Uterus (tissue), 4 donors: Measurements from ENCODE around the gene CARD16. TPM values are rescaled to one million over a fixed set of nuclear protein-coding genes. Genes with fewer than 3 reads are reported as not detected.
"Not testable (repeated sequence)": the region's sequence is repeated elsewhere in the genome, so short reads cannot be mapped to it uniquely, and the experiment has no call there.

Experiments
- DNase-seq, 2 donors: peaks; one replicate each; pipeline ENCODE4 v3.0.0-alpha.2; 2019 to 2020
- H3K27ac ChIP-seq, 2 donors: fragments of 200-600 bp; sonication (generic); 1 replicate in 1 of 2; 2 replicates in 1 of 2; pipeline ENCODE4 v1.5.1; 2016 to 2018
- H3K27me3 ChIP-seq, 2 donors: fragments of 200-600 bp; sonication (generic); one replicate each; pipeline ENCODE4 v1.5.1; 2018 to 2019; ENCODE audit warnings: control low read depth in 1 of 2
- H3K36me3 ChIP-seq, 2 donors: fragments of 200-600 bp; sonication (generic); one replicate each; pipeline ENCODE4 v1.5.1; 2019; ENCODE audit warnings: control low read depth in 1 of 2
- H3K4me1 ChIP-seq, 2 donors: fragments of 200-600 bp; sonication (generic); one replicate each; pipeline ENCODE4 v1.5.1; 2018 to 2019; ENCODE audit warnings: control low read depth in 1 of 2
- H3K4me3 ChIP-seq, 2 donors: fragments of 200-600 bp; sonication (generic); 1 replicate in 1 of 2; 2 replicates in 1 of 2; pipeline ENCODE4 v1.5.1; 2018 to 2019; ENCODE audit warnings: mild to moderate bottlenecking in 1 of 2
- H3K9me3 ChIP-seq, 2 donors: fragments of 200-600 bp; sonication (generic); one replicate each; pipeline ENCODE4 v1.5.1; 2019; ENCODE audit warnings: control low read depth in 1 of 2
- CTCF ChIP-seq, 4 experiments: fragments of 200-600 bp in 2 of 4; fragments of 450-650 bp in 2 of 4; sonication (generic) in 2 of 4; IDR thresholded peaks; one replicate each; pipeline ENCODE4 v1.5.1; 2016 to 2019; ENCODE audit warnings: antibody characterized with exemption in 4 of 4, mild to moderate bottlenecking in 2 of 4, moderate library complexity in 1 of 4
- POLR2A ChIP-seq, 2 donors: fragments of 450-650 bp; IDR thresholded peaks; one replicate each; pipeline ENCODE4 v1.6.1; 2016; ENCODE audit warnings: antibody characterized with exemption in 2 of 2, mild to moderate bottlenecking in 1 of 2, moderate library complexity in 1 of 2
- intact Hi-C: fragments of 100-400 bp; cut with DNase I; formaldehyde crosslinking; loops from one replicate; pipeline ENCODE4 v1.15.1; 2023; ENCODE audit warnings: low total_unique reads
- total RNA-seq, 4 donors: library from RNA; depleted of rRNA in 3 of 4; stranded (reverse); fragments of >200 nt in 3 of 4; gene quantifications; one replicate each; pipeline versions ENCODE4 v1.1.0 to v1.2.4, GENCODE V29; 2014 to 2023
- donor health status: DM: yes; HTN: yes; CAD: no.

The CARD16 gene
- total RNA-seq: 10 to 100 TPM in 1 of 4 donors, 1 to 10 TPM in 1, not detected in 2; 3.7 to 17.0 TPM

- H3K9me3 ChIP-seq, intact Hi-C loops, H3K36me3 ChIP-seq, H3K27me3 ChIP-seq, H3K4me1 ChIP-seq: not testable (repeated sequence)
- Histone ChIP-seq H3K27ac (peak within 1 kb of the TSS; percentile 50 to 63), H3K4me3 (peak within 1 kb of the TSS in 1 of 2 donors; percentile 35)
- peak; percentile 20 to 42 for DNase-seq
- TF ChIP-seq POLR2A (IDR thresholded peaks at IDR 0.05): peak in 1 of 2 donors; percentile 28
Measured at GRCh38 chr11:105044557-105045524, at the start of gene CARD16. CARD16 (minus strand) TSS chr11:105045335; CDS start chr11:105045297, 38 bp downstream.

- DNase-seq: no peak
- TF ChIP-seq POLR2A (IDR thresholded peaks at IDR 0.05) (no peak), CTCF (IDR thresholded peaks at IDR 0.05) (no peak)
- Histone ChIP-seq H3K27ac (no peak overlapping the region), H3K9me3 (no peaks in the 10 kb centered on the region), H3K36me3 (no peaks in the 10 kb centered on the region), H3K27me3 (no peaks in the 10 kb centered on the region), H3K4me1 (no peaks in the 10 kb centered on the region), H3K4me3 (no peak overlapping the region)
- intact Hi-C loops: no loop called here
Measured at GRCh38 chr11:105092256-105093239, 47.4 kb upstream of the CARD16 start.

- Histone ChIP-seq H3K27ac (no peak overlapping the region), H3K36me3 (no peaks in the 10 kb centered on the region), H3K4me1 (no peaks in the 10 kb centered on the region), H3K4me3 (no peak overlapping the region), H3K9me3 (no peaks in the 10 kb centered on the region), H3K27me3 (no peaks in the 10 kb centered on the region)
- TF ChIP-seq POLR2A (IDR thresholded peaks at IDR 0.05) (no peak), CTCF (IDR thresholded peaks at IDR 0.05) (no peak)
- DNase-seq: no peak
- intact Hi-C loops: no loop called here
Measured at GRCh38 chr11:105081412-105082150, 36.4 kb upstream of the CARD16 start.

- H3K4me1 ChIP-seq, intact Hi-C loops, H3K27ac ChIP-seq, H3K9me3 ChIP-seq, H3K36me3 ChIP-seq, H3K4me3 ChIP-seq, H3K27me3 ChIP-seq, DNase-seq: not testable (repeated sequence)
Measured at GRCh38 chr11:105080171-105080906, 35.2 kb upstream of the CARD16 start.

GRCh38 chr11:105078283-105078682 lies 33.1 kb upstream of the CARD16 start:
- H3K36me3 ChIP-seq: no peaks in the 10 kb centered on the region
- no peak for DNase-seq
- H3K4me1 ChIP-seq: no peaks in the 10 kb centered on the region
- intact Hi-C loops: no loop called here
- no peak overlapping the region for H3K4me3 ChIP-seq
- H3K9me3 ChIP-seq: no peaks in the 10 kb centered on the region
- H3K27ac ChIP-seq: no peak overlapping the region
- no peaks in the 10 kb centered on the region for H3K27me3 ChIP-seq
- TF ChIP-seq POLR2A (IDR thresholded peaks at IDR 0.05) (no peak), CTCF (IDR thresholded peaks at IDR 0.05) (no peak)

GRCh38 chr11:105077141-105077790 lies 32.1 kb upstream of the CARD16 start:
- H3K4me1 ChIP-seq, H3K4me3 ChIP-seq, DNase-seq, H3K27me3 ChIP-seq, intact Hi-C loops, H3K27ac ChIP-seq, H3K9me3 ChIP-seq, H3K36me3 ChIP-seq: not testable (repeated sequence)
